SU-DHL-6 (cell line): Measurements from ENCODE around the gene OGDH.

Experiments used
- H2AFZ ChIP-seq: fragments of 200-600 bp; sonication (generic); 2 replicates; pipeline ENCODE4 v1.6.1; 2014; ENCODE audit warnings: low read depth, mild to moderate bottlenecking, moderate library complexity, mixed read lengths, antibody characterized with exemption, low read length; ENCODE audit not compliant: severe bottlenecking
- H3F3A ChIP-seq: fragments of 200-600 bp; shearing (Covaris generic); 2 replicates; pipeline ENCODE4 v1.6.0; 2016; ENCODE audit warnings: antibody characterized with exemption, mild to moderate bottlenecking; ENCODE audit not compliant: insufficient read depth
- H3K27ac ChIP-seq: fragments of 200-600 bp; sonication (generic); 2 replicates; pipeline ENCODE4 v1.5.1; 2016; ENCODE audit warnings: low read depth, mild to moderate bottlenecking, low read length, moderate library complexity, mixed read lengths
- H3K27me3 ChIP-seq: fragments of 200-600 bp; sonication (generic), shearing (Covaris generic); 2 replicates; pipeline ENCODE4 v1.6.0; 2014; ENCODE audit warnings: mild to moderate bottlenecking, low read length
- H3K36me3 ChIP-seq: fragments of 200-600 bp; sonication (generic); 2 replicates; pipeline ENCODE4 v1.6.1; 2014; ENCODE audit warnings: mild to moderate bottlenecking, low read length, mixed read lengths
- H3K4me2 ChIP-seq: fragments of 300-600, 200-600 bp; shearing (Covaris generic), sonication (generic); 2 replicates; pipeline ENCODE4 v1.6.0; 2014; ENCODE audit warnings: low read length, low read depth, mild to moderate bottlenecking; ENCODE audit not compliant: poor library complexity, severe bottlenecking
- H3K4me3 ChIP-seq: fragments of 200-600 bp; sonication (generic); 2 replicates; pipeline ENCODE4 v1.5.1; 2014; ENCODE audit warnings: antibody characterized with exemption, low read length, mild to moderate bottlenecking, mixed read lengths; ENCODE audit not compliant: insufficient read depth, poor library complexity, severe bottlenecking
- H3K79me2 ChIP-seq: fragments of 200-600 bp; sonication (generic); 2 replicates; pipeline ENCODE4 v1.6.1; 2014; ENCODE audit warnings: mild to moderate bottlenecking, low read length, moderate library complexity; ENCODE audit not compliant: insufficient read depth
- H3K9ac ChIP-seq: fragments of 200-600 bp; sonication (generic); 2 replicates; pipeline ENCODE4 v1.7.0; 2014; ENCODE audit warnings: mild to moderate bottlenecking, low read length
- H3K9me2 ChIP-seq: fragments of 200-600 bp; sonication (generic); replicated peaks from 2 replicates; pipeline ENCODE4 v1.6.1; 2014; ENCODE audit warnings: low read length; ENCODE audit not compliant: insufficient read depth
- H3K9me3 ChIP-seq: fragments of 200-600 bp; sonication (generic); 2 replicates; pipeline ENCODE4 v1.6.1; 2014; ENCODE audit warnings: low read length, mixed read lengths; ENCODE audit not compliant: insufficient read depth
- H4K20me1 ChIP-seq: fragments of 200-600 bp; sonication (generic); 2 replicates; pipeline ENCODE4 v1.6.1; 2014; ENCODE audit warnings: low read depth, mild to moderate bottlenecking, antibody characterized with exemption, low read length, moderate library complexity, mixed read lengths
- CTCF ChIP-seq: fragments of 200-600 bp; sonication (generic); IDR thresholded peaks from one replicate; pipeline ENCODE4 v1.5.1; 2017; ENCODE audit warnings: antibody characterized with exemption, mild to moderate bottlenecking, low read length, moderate library complexity; ENCODE audit not compliant: insufficient read depth, poor library complexity, severe bottlenecking
- EZH2phosphoT487 ChIP-seq: fragments of 200-600 bp; sonication (generic), shearing (Covaris generic); conservative IDR thresholded peaks from 2 replicates; pipeline ENCODE4 v1.6.1; 2018; ENCODE audit warnings: mild to moderate bottlenecking, antibody characterized with exemption, low read length, moderate library complexity, mixed read lengths

The OGDH gene

GRCh38 chr7:44736896-44737295, 130.5 kb downstream of the OGDH start:
- H3K4me2 ChIP-seq: no peak overlapping the region
- H3K36me3 ChIP-seq: no peaks in the 10 kb centered on the region
- H3K79me2 ChIP-seq: no peaks in the 10 kb centered on the region
- no peak overlapping the region for H3K4me3 ChIP-seq
- TF ChIP-seq EZH2phosphoT487: no peak
- TF ChIP-seq CTCF: no peak
- H4K20me1 ChIP-seq: no peaks in the 10 kb centered on the region
- no peak overlapping the region for H2AFZ ChIP-seq
- H3K9me3 ChIP-seq: no peaks in the 10 kb centered on the region
- no peak overlapping the region for H3K27ac ChIP-seq
- H3K9ac ChIP-seq: no peak overlapping the region
- H3K27me3 ChIP-seq: no peaks in the 10 kb centered on the region
- H3K9me2 ChIP-seq: no peaks in the 10 kb centered on the region
- no peaks in the 10 kb centered on the region for H3F3A ChIP-seq

- no peak overlapping the region for H3K4me2 ChIP-seq
- no peaks in the 10 kb centered on the region for H3K9me3 ChIP-seq
- no peak for TF ChIP-seq EZH2phosphoT487
- TF ChIP-seq CTCF: no peak
- H3K9ac ChIP-seq: no peak overlapping the region
- no peaks in the 10 kb centered on the region for H3K36me3 ChIP-seq
- no peak overlapping the region for H3K4me3 ChIP-seq
- no peaks in the 10 kb centered on the region for H3F3A ChIP-seq
- no peaks in the 10 kb centered on the region for H3K9me2 ChIP-seq
- no peaks in the 10 kb centered on the region for H4K20me1 ChIP-seq
- no peaks in the 10 kb centered on the region for H3K79me2 ChIP-seq
- no peak overlapping the region for H2AFZ ChIP-seq
- no peak overlapping the region for H3K27ac ChIP-seq
- no peaks in the 10 kb centered on the region for H3K27me3 ChIP-seq
Measured at GRCh38 chr7:44738051-44738723, 131.8 kb downstream of the OGDH start.

- no peaks in the 10 kb centered on the region for H3K9me3 ChIP-seq
- no peaks in the 10 kb centered on the region for H3K36me3 ChIP-seq
- no peak for TF ChIP-seq EZH2phosphoT487
- TF ChIP-seq CTCF: no peak
- H3K27ac ChIP-seq: no peak overlapping the region
- no peak overlapping the region for H3K9ac ChIP-seq
- H3K79me2 ChIP-seq: no peaks in the 10 kb centered on the region
- H4K20me1 ChIP-seq: no peaks in the 10 kb centered on the region
- no peaks in the 10 kb centered on the region for H3F3A ChIP-seq
- H2AFZ ChIP-seq: no peak overlapping the region
- no peaks in the 10 kb centered on the region for H3K9me2 ChIP-seq
- H3K27me3 ChIP-seq: no peaks in the 10 kb centered on the region
- H3K4me3 ChIP-seq: no peak overlapping the region
- no peak overlapping the region for H3K4me2 ChIP-seq
Measured at GRCh38 chr7:44738876-44739665, 132.6 kb downstream of the OGDH start.
